OCI-LY7 (cell line): ENCODE measurements around the gene HDAC9. TPM values are rescaled to one million over a fixed set of nuclear protein-coding genes. Genes with fewer than 3 reads are reported as not detected.
A peak's percentile ranks its signal among the peaks of the same experiment; 100 is the strongest.

Source experiments
- BruUV-seq: library from RNA; stranded (reverse); fragments of 400-500 nt; replicated peaks from 2 replicates; lab custom pipeline; 2021; lab: Mats Ljungman, UMichigan
- CTCF ChIA-PET: fragments of 300-600 bp; sonication (Branson Sonifier 250); formaldehyde crosslinking; loops from one replicate; lab custom pipeline; 2022; ENCODE audit warnings: antibody characterized with exemption; ENCODE audit not compliant: unreplicated experiment; lab: Charles Lee
- POLR2A ChIA-PET: fragments of 300-600 bp; sonication (Branson Sonifier 250); formaldehyde crosslinking; loops from one replicate; lab custom pipeline; 2022; ENCODE audit warnings: antibody characterized with exemption; lab: Charles Lee
- DNase-seq: peaks from one replicate; pipeline ENCODE4 v3.0.0-alpha.2; 2015; ENCODE audit warnings: low spot score
- H2AFZ ChIP-seq: fragments of 200-600 bp; sonication (generic), shearing (Covaris generic); 2 replicates; pipeline ENCODE4 v1.6.1; 2014; ENCODE audit warnings: mild to moderate bottlenecking, antibody characterized with exemption, low read length, moderate library complexity
- H3K27ac ChIP-seq: fragments of 200-600 bp; sonication (generic); 2 replicates; pipeline ENCODE4 v1.5.1; 2014; ENCODE audit warnings: mixed run types, low read depth, mild to moderate bottlenecking, moderate library complexity, low read length, inconsistent platforms; ENCODE audit not compliant: poor library complexity, severe bottlenecking
- H3K36me3 ChIP-seq: fragments of 200-600 bp; sonication (generic); 2 replicates; pipeline ENCODE4 v1.6.1; 2014; ENCODE audit warnings: mild to moderate bottlenecking, antibody characterized with exemption, low read length, moderate library complexity, mixed read lengths; ENCODE audit not compliant: insufficient read depth
- H3K4me1 ChIP-seq: fragments of 200-600 bp; sonication (generic); 2 replicates; pipeline ENCODE4 v1.5.1; 2014; ENCODE audit warnings: mild to moderate bottlenecking, low read length; ENCODE audit not compliant: insufficient read depth, poor library complexity, severe bottlenecking
- H3K4me2 ChIP-seq: fragments of 200-600 bp; sonication (generic); 2 replicates; pipeline ENCODE4 v1.6.1; 2014; ENCODE audit warnings: mild to moderate bottlenecking, low read length
- H3K4me3 ChIP-seq: fragments of 200-600 bp; sonication (generic); 2 replicates; pipeline ENCODE4 v1.5.1; 2014; ENCODE audit warnings: mild to moderate bottlenecking, low read depth, low read length; ENCODE audit not compliant: poor library complexity, severe bottlenecking
- H3K79me2 ChIP-seq: fragments of 200-600 bp; sonication (generic); 2 replicates; pipeline ENCODE4 v1.6.1; 2016; ENCODE audit warnings: low read depth, mild to moderate bottlenecking, low read length, moderate library complexity, mixed read lengths; ENCODE audit not compliant: insufficient read depth
- H3K9me2 ChIP-seq: fragments of 200-600 bp; sonication (generic); 2 replicates; pipeline ENCODE4 v1.6.1; 2016; ENCODE audit warnings: mild to moderate bottlenecking, low read length, mixed read lengths; ENCODE audit not compliant: insufficient read depth
- H3K9me3 ChIP-seq: fragments of 200-600 bp; sonication (generic); 2 replicates; pipeline ENCODE4 v1.6.1; 2014; ENCODE audit warnings: mild to moderate bottlenecking, mixed run types, low read length, mixed read lengths
- H4K20me1 ChIP-seq: fragments of 200-600 bp; sonication (generic); 2 replicates; pipeline ENCODE4 v1.6.1; 2014; ENCODE audit warnings: mild to moderate bottlenecking, antibody characterized with exemption, low read length, moderate library complexity, mixed read lengths; ENCODE audit not compliant: insufficient read depth
- CTCF ChIP-seq: fragments of 200-600 bp; sonication (generic); conservative IDR thresholded peaks from 2 replicates; pipeline ENCODE4 v1.5.1; 2014; ENCODE audit warnings: mild to moderate bottlenecking, antibody characterized with exemption, low read length, moderate library complexity, mixed read lengths
- EZH2phosphoT487 ChIP-seq: fragments of 200-600 bp; sonication (generic); IDR thresholded peaks from 2 replicates; pipeline ENCODE4 v1.6.1; 2018; ENCODE audit warnings: low read depth, borderline replicate concordance, mild to moderate bottlenecking, mixed run types, antibody characterized with exemption, low read length, moderate library complexity, mixed read lengths
- intact Hi-C: fragments of 100-400 bp; cut with micrococcal nuclease; formaldehyde crosslinking; loops from one replicate; pipeline ENCODE4 v1.10.0; 2022; ENCODE audit not compliant: unreplicated experiment
- total RNA-seq, 2 experiments: library from RNA; depleted of rRNA in 1 of 2; stranded (reverse); fragments of >200 nt in 1 of 2; shearing (Covaris generic) in 1 of 2; gene quantifications; 2 replicates each; pipeline ENCODE4 v1.2.3, GENCODE V29; 2014 to 2022

The HDAC9 gene
- total RNA-seq, 2 experiments from 2014 or later: 58.8 to 91.7 TPM

DNA sequence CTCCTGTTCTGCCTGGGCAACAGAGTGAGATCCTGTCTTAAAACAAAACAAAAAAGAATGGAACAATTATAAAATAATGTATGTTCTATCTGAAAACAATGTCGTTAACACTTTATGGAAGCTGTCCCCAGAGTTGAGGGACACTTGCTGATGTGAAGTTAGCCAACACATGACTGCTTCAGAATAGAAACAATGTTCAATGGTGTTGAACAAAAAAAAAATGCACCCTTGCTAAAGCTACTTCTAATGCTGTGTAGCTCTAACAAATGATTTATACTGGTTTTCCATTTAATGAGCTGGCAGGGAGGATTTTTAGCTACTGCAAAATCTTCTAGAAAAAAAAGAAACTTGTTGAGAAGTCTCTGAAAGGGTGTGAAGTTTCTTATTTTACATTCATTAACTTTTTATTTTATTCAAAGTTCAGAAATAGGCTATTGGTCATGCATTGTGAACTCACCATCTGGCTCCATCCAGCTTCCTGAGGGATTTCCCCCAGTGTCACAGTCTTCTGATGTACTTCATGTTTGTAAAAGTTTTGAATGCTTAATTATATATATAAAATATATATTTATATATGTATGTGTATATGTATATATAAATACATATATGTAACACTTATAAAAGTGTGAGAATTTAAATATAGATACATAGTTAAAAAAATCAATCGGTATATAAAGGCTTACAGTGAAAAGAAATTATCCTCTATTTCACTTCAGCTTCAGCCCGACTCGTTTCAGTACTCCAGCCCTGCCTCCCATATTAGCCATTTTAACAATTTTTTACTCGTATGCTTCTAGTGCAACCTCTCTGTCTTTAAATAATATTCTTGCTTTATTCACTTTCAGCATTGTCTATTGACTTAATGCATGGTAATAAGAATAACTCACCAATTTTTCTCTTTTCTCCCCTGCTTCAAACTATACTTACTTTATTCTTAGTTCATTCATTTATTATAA is 35.0 kb downstream of the HDAC9 start:
- peak overlapping the region; percentile 83 for H3K4me2 ChIP-seq
- H3K79me2 ChIP-seq: peaks cover 100% of the 10 kb centered on the region
- peak overlapping the region; percentile 88 for H3K27ac ChIP-seq
- peak overlapping the region; percentile 47 for H3K4me3 ChIP-seq
- ChIA-PET CTCF (interaction anchor here (1.1 kb wide), 1 partner anchor 12 kb away, joined by 3 read pairs; no protein-coding TSS in a partner anchor), POLR2A (interaction anchor here (0.6 to 10.6 kb wide), 12 partner anchors 10 to 43 kb away, joined by 3 to 183 read pairs (median 4); partner anchors contain the start of gene HDAC9)
- H3K4me1 ChIP-seq: peaks cover 98% of the 10 kb centered on the region
- peak overlapping the region; percentile 30; the same call in 1 of the 2 replicates for H2AFZ ChIP-seq
- no TSS peak for BruUV-seq
- no peak for TF ChIP-seq CTCF
- TF ChIP-seq EZH2phosphoT487: no peak
- peaks cover 4% of the 10 kb centered on the region; the same call in 1 of the 2 replicates for H3K36me3 ChIP-seq
- no peaks in the 10 kb centered on the region; the same call in 1 of the 2 replicates for H3K9me3 ChIP-seq
- DNase-seq: peak; percentile 63
- H3K9me2 ChIP-seq: no peaks in the 10 kb centered on the region
- intact Hi-C loops: loop anchor here (5.0 kb wide), 1 partner anchor 33 kb away; the partner anchor contains the start of gene HDAC9
- no peaks in the 10 kb centered on the region for H4K20me1 ChIP-seq

DNA sequence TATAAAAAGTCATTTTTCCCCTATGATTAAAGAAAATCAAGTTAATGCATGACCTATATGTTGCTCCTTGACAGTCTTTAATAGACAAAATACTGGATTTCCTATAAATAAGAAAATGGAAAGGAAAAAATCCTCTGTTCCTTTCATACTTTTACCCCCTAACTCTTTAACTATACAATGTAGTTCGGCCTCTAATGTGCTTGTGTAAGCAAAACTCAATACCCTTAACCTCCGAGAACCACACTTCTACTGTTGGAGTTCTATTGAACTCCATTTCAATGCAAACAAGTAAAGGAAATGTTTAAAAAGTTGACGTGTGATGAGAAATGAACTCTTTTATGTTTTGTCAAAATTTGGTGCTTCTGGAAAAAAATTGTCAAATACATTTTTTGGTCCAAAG is 36.0 kb downstream of the HDAC9 start:
- intact Hi-C loops: loop anchor here (5.0 kb wide), 1 partner anchor 34 kb away; the partner anchor contains the start of gene HDAC9
- no TSS peak for BruUV-seq
- no peak for TF ChIP-seq CTCF
- TF ChIP-seq EZH2phosphoT487: no peak
- peak overlapping the region; percentile 88 for H3K27ac ChIP-seq
- H3K4me3 ChIP-seq: peak overlapping the region; percentile 16
- H3K9me2 ChIP-seq: no peaks in the 10 kb centered on the region
- peaks cover 98% of the 10 kb centered on the region for H3K4me1 ChIP-seq
- H3K9me3 ChIP-seq: no peaks in the 10 kb centered on the region; the same call in 1 of the 2 replicates
- peak overlapping the region; percentile 44; the same call in 1 of the 2 replicates for H2AFZ ChIP-seq
- H4K20me1 ChIP-seq: no peaks in the 10 kb centered on the region
- POLR2A ChIA-PET: interaction anchor here (1.3 to 10.6 kb wide), 5 partner anchors 11 to 35 kb away, joined by 3 to 183 read pairs (median 23); partner anchors contain the start of gene HDAC9
- peaks cover 4% of the 10 kb centered on the region; the same call in 1 of the 2 replicates for H3K36me3 ChIP-seq
- CTCF ChIA-PET: no interaction called here
- H3K4me2 ChIP-seq: peak overlapping the region; percentile 83
- H3K79me2 ChIP-seq: peaks cover 100% of the 10 kb centered on the region
- no peak for DNase-seq
